ENCODE data around the gene RABGAP1.

RABGAP1 gene

DNA sequence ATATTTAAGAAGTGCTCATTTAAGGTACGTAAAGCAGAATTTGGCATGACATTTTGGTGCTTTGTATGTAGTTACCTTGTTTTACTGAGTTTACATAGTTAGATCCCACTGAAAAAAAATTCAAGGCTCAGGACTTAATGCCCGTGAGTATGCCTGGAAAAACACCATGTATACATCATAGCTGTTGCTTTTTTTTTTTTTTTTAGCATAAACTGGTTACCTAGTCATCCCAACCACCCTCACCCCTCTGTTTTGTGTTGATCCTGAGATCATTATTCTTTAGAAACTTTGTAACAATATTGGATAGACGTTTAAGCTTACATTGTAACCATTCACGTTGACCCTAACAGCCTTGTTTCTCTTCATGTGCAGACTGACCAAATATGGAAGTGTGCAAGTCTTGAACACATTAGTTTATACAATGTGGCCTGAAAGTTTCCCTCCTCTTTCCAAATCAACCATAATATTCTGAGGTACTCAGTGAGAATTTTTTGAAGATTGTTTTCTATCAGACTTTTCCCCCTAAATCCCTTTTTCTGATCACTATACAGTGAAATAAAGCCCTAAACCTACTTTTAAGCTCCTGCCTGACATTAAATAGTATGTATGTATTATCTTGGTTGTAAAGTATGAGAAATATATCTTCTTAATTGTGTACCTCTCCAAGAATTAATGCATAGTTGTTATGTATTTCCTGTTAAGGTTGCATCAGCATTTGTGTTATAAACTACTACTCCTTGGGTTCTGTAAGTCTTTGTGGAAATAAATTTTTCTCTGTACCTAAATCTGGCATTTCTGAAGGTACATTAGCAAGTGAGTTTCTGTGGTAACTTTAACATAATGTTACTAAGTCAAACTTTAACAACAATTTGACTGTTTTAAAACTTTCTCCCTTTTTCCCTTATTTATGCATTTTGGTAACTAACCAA lies 4.4 kb downstream of the RABGAP1 start:
- DNase-seq (ENCODE audit: low read depth) = no peak

DNA sequence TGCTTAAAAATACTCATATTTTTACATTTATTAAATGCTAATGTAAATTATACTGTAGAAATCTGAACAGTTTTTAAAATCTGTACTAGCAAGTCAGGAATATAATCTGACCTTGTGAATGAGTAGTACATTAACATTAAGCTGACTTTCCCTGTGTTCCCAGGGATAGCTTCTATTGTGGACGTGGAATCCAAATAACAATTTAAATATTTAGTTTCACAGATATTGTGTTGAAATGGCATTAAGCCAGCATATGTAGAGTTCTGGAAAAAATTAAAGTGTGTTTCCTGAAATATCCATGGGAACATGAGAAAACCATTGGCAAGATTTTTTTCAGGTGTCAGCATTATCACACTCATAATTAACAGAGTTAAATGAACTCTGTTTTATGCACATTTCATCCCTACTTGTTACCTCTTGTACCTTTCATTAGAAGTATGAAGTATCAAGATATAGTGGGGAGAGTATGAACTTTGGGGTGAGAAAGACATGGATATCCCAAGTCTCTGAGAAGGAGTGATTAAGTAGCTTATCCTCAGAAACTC lies 5.7 kb downstream of the RABGAP1 start:
- no peak for DNase-seq (ENCODE audit: low read depth)

DNA sequence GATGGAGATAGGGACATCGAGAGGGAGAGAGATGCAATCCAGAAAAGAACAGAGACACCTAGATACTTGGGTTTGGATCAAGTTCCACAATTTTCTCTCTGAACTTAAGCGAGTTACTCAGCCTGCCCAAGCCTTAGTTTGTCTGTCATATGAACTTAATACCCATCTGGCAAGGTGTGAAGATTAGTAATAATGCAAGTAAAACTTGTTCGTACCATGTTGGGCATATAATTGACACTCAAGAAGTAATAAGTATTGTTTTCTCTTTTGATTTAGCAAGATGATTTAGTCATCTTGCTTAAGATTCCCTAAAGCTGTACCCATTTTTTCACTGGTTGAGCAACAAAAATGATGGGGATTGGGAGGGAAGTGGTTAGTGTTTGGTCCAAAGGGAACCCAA lies 7.5 kb downstream of the RABGAP1 start:
- DNase-seq (ENCODE audit: low read depth) = no peak

DNA sequence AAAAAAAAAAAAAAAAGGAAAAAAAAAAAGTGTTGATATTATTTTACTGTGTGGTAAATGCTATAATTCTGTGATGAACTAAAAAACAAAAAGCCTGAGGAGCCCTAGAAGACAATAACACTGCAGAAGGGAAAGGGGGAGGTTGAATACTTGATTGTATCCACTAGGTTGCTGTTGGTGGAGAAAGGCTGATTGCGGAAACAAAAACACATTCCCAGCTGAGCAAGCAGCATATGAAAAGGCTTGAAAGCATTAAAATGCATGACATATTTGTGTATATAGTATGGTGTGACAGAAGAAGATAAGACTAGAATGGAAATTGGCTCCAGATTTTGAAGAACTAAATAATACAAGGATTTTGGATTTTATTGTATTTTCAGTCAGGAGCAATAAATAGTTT lies 8.9 kb downstream of the RABGAP1 start:
- no peak for DNase-seq (ENCODE audit: low read depth)

DNA sequence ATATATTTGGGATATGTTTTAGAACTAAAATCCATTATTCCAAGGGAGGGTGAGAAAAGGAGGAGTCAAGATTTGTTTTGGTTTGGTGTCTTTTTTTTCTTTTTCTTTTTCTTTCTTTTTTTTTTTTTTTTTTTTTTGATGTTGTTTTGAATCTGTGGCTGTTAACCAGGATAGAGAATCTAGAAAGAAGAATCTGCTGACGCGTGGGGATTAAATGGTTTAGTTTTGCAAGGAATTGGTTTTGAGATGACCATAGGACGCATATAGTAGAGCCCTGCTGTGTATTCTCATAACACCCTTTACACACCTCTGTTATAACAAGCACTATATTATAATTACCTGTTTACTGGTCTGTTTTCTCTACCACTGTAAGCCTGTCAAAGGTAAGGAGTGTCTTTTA lies 9.4 kb downstream of the RABGAP1 start:
- DNase-seq (ENCODE audit: low read depth) = no peak

DNA sequence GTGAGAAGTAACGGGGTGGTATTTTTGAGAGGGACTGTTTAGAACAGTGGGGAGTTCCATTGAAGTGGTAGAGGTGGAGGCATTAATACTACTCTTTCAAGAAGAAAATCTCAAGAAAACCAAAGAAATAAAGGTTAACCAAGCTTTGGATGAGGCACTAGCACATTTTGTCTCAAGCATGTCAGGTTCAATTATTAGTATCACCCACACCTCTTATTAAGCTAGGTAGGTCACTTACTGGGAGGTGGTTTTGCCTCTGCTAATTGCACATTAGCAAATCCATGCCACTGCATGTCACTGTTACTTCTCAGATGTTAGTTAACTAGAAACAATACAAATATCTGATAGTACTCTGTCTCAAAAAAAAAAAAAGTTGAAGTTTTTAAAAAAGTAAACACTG lies 10.2 kb downstream of the RABGAP1 start:
- no peak for DNase-seq (ENCODE audit: low read depth)

DNA sequence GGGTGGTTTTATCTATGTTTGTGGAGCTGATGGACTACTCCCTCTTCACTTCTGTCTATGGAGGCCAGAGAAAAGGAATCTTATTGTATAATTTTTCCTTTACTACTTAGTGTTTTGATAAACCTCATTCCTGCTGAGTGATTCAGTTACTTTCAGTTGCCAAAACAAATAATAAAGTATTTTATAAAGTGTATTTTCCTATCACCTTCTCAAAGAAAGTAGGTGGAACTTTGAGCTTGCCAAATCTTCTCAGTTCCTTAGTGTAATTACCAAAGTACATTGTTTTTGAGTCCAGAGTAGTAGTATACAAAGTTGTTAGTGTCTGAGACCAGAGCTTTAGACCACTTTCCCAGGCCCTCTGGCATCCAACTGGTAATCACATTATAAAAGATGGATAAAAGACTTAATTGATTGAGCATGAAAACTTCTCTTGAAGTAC lies 13.5 kb downstream of the RABGAP1 start:
- DNase-seq (ENCODE audit: low read depth) = no peak

DNA sequence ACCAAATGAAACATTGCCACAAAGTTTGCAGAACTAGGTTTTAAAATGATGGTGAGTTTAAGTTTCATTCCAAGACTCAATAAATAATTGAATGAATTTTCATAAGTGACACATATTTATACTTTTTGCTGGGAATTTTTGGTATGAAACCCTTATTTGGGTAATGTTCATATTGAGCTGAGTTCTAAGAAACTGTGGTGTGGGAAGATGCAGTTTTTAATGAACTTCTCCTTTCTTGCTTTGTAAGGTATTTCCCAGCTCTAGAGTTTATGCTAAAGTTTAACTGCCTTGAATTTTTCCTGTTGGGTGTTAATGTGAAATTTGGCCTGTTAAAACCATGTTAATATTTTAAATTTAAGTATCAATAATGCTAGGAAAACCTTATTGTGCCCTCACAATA lies 15.1 kb downstream of the RABGAP1 start:
- DNase-seq (ENCODE audit: low read depth) = no peak

DNA sequence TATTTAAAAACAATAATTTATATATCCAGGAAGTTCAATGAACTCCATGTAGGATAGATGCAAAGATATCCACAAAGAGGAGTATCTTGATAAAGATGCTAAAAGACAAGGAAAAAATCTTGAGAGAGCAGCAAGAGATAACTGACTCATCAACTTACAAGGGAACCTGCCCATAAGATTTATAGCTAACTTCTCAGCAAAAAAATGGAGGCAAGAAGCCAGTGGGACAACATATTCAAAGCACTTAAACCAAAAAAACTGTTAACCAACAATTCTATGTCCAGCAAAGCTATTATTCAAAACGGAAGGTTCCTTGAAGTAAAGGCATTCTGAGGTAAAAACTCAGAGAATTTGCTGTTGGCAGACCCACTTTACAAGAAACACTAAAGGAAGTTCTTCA lies 20.3 kb downstream of the RABGAP1 start:
- DNase-seq (ENCODE audit: low read depth) = no peak

DNA sequence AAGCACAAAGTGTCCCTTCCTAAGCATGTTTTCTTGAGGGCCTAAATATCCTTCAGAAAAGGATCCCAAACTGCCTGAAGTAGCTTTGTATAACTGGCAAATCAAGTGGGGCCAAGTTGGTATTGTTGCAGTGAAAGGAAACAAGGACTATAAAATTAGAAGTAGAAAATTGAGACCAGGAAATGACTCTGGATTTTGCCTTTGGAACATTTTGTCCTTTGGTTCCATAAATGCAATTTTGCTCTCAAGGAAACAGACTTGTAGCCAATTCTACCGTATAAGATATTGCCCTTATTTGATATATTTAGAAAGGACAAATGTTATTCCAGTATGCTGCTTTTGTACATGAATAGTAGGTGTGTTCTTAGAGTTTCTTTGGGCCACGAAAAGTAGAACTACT lies 34.4 kb downstream of the RABGAP1 start:
- DNase-seq (ENCODE audit: low read depth) = no peak

DNA sequence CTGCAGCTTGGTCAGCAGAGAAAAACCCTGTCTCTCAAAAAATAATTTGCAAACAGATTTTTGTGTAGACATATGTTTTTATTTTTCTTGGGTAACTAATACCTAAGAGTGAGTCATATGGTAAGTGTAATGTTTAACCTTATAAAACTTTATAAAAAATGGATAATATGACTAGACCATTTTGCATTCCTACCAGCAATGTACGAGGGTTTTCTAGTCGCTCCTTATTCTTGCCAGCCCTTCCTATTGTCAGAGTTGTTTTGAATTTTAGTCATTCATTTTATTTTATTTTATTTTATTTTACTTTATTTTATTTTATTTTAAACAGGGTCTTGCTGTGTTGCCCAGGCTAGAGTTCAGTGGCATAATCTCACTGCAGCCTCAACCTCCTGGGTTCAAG lies 37.8 kb downstream of the RABGAP1 start:
- DNase-seq (ENCODE audit: low read depth) = no peak

DNA sequence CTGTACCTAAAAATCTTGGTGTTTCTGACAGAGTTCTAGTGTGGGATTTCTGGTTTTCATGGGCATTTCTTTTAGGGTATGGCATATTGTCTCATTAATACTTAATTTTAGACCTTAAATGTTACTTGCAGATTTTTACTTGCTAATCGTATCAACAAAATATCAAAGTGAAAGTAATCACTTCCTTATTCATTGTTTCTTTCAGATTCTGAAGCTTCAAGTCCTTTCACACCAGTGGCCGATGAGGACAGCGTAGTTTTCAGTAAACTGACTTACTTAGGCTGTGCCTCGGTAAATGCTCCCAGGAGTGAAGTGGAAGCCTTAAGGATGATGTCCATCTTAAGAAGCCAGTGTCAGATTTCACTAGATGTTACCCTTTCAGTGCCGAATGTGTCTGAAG lies 45.2 kb downstream of the RABGAP1 start:
- no peak for DNase-seq (ENCODE audit: low read depth)

DNA sequence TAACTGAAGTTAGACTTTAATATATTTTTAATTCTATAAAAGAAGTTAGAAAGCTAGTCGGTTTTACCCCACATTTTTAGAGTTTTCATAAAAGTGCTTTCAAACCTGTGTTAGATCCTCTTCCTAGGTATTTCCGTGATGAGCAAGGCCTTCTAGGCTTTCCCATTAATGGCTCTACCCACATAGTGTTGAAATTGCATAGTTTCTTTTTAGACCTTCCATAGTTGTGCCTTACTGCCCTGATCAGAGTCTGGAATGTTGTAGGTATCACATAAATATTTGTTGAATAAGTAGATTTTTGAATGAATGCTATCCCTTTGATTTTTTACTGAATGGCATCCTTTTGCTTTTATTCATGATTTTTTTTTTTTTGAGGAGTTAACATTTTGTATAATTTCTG lies 47.3 kb downstream of the RABGAP1 start:
- DNase-seq (ENCODE audit: low read depth) = no peak

DNA sequence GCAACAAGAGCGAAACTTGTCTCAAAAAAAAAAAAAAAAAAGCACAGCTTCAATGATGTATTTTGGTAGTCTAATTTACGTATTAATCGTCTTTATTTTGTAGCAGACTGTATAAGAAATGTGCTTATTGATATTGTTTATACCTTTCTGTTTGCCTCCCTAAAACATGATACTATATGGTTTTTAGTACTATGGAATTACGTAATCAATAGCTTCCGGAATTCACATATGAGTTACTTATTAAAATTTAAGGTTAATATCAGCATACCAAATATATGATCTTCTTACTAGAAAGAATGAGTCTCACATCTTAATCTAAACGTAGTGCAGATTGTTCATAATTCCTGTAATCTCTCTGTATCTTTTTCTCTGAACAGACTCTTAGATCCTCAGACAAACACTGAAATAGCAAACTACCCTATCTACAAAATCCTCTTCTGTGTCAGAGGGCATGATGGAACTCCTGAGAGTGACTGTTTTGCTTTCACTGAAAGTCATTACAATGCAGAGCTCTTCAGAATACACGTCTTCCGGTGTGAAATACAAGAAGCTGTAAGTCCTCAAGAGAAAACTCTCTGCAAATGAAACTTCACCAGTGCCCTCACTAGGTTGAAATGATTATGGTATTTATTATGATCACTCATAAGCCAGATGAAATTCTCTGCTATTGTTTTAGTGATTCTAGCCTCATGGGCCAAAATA lies 48.3 kb downstream of the RABGAP1 start:
- DNase-seq (ENCODE audit: low read depth) = no peak

DNA sequence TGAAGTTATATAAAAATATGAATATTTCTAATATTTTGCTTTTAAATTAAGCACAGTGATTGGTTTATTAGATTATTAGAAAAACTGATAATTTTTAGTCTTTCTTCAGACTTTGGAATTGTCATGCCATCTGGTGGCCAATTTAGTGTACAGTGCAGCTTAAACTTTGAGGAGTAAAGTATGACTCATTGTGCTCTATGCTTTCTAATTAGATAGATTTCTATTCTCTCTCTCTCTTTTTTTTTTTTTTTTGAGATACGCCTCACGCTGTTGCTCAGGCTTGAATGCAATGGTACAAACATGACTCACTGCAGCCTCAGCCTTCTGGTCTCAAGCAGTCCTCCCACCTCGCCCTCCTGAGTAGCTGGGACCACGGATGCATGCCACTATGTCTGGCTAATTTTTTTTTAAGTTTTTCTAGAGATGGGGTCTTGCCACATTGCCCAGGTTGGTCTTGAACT lies 50.6 kb downstream of the RABGAP1 start:
- no peak for DNase-seq (ENCODE audit: low read depth)

DNA sequence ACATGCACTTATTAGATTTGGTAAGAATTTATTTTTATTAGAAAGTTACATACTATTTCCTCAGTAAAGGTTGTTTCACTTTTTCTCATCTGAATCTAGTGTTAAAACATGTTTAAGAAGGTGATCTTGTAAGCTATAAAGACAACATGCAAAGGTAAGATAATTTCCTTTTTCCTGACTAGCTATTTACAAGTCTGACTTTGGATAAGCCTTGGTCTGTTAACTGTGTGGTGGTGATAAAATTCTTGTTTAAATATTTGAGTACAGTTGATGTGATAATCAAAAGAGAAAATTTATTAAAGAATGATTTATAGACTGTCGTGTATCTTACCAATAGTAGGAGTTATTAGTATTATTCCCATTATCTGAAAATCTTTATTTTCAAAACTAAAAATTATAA lies 55.8 kb downstream of the RABGAP1 start:
- DNase-seq (ENCODE audit: low read depth) = no peak

DNA sequence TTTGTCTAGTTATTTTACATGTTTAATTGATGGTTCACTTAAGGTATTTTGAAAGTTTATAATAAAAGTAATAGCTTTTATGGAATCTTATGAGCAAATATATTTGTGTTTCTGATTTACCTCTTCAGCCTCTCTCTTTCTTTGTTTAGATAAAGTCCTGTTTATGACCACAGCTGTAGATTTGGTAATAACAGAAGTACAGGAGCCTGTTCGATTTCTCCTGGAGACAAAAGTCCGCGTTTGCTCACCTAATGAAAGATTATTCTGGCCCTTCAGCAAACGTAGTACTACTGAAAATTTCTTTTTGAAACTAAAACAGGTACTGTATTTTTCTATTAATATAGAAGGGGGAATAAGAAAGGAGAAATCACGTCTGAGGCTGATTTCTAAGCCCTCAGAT lies 57.6 kb downstream of the RABGAP1 start:
- no peak for DNase-seq (ENCODE audit: low read depth)

DNA sequence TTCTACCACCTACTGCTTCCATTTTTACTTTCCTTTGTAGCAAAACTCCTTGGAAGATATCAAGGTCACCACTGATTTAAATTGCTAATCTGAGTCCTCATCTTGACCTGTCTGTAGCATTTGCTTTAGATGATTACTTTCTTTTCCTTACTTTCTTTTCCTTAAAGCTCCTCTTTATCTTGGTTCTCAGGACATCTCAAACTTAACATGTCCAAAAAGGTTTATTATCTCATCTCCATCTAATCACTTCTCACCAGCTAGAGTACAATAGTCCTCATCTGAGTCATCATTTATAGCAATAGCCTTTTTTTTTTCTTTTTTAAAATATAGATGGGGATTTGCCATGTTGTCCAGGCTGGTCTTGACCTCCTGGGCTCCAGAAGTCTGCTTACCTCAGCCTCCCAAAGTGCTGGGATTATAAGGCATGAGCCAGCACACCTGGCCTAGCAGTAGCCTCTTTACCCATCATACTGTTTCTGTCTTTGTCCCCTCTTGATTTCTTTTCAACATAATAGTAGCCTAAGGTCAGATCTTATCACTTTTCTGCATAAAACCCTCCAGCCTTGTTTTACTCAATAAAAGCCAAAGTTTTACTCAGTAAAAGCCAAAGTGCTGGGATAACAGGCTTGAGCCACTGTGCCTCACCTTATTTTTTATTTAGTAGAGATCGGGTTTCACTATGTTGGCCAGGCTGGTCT lies 59.7 kb downstream of the RABGAP1 start:
- DNase-seq (ENCODE audit: low read depth) = no peak

DNA sequence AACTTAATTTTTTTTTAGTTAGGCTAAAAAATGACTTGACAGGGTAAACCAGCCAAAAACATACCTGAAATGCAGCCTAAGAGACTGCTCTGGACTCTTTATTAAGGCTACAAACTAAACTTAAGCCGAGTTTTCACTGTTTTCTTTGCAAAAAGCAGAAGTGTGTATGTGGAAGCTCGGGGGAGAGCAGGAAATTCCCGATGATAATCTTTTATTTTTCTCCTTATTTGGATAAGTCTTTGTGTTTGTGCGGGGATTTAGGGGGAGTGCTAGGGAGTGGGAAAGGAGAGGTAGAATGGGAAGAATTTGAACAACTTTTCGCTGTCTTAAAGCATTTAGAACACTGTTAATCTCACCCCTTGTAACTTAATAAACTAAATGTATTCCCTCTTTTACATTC lies 61.9 kb downstream of the RABGAP1 start:
- no peak for DNase-seq (ENCODE audit: low read depth)

DNA sequence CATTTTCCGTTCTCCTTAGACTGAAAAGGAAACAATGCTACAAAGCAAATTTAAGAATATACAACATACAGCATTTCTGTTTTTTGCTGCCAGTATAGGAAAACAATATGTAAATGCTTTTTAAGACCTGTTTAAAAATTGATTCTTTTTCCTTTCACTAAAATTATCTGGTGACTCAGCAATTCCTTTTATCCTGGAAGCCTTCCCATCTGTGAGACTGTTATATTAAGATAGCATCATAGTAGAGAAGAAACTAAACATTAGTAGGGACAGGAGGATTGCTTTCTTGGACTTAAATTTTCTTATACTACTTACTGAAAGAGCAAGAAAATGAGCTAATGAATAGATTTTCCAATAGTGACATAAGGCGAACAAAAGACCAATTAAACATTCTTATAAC lies 62.6 kb downstream of the RABGAP1 start:
- DNase-seq (ENCODE audit: low read depth) = no peak

DNA sequence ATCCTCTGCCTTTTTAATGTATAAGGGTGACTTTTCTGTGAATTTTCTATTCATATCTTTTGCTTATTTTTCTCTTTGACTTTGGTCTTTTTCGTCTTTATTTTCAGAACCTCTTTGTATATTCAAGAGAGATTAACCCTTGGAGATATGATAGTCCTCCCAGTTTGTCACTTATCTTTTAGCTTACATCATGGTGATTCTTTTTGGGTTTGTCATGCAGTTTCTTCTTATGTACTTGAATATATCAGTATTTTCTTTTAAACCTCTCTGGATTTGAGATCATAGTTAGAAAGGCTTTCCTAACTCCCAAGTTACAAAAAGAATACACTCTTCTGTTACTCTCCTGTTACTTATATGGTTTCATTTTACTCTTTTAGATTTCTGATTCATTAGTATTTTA lies 65.1 kb downstream of the RABGAP1 start:
- DNase-seq (ENCODE audit: low read depth) = no peak

DNA sequence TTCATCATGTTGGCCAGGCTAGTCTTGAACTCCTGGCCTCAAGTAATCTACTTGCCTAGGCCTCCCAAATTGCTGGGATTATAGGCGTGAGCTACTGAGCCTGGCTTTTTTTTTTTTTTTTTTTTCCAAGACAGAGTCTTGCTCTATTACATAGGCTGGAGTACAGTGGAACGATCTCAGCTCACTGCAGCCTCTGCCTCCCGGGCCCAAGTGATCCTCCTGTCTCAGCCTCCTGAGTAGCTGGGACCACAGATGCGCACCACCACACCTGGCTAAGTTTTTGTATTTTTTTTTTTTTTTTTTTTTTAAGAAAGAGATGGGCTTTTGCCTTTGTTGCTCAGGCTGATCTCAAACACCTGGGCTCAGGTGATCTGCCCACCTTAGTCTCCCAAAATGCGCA lies 66.4 kb downstream of the RABGAP1 start:
- no peak for DNase-seq (ENCODE audit: low read depth)

DNA sequence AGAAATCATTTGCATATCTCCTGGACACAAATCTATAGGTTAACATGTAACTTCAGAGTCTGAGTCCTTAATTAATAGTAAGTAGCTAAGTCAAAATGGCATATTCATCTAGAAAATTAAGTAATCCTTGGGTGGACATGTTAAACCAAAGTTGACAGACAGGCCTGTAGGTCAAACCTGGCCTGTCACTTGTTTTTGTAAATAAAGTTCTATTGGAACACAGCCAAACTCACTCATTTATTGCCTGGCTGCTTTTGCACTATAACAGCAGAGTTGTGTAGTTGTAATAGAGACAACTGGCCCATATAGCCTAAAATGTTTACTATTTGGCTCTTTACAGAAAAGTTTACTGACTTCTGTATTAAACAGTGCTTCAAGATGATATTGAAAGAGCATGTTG lies 68.1 kb downstream of the RABGAP1 start:
- DNase-seq (ENCODE audit: low read depth) = no peak
